HepG2 (cell line): Measurements from ENCODE around the gene C14orf93. TPM values are rescaled to one million over a fixed set of nuclear protein-coding genes. Genes with fewer than 3 reads are reported as not detected.

ENCODE experiments used
- ARNT2 ChIP-seq: sonication (generic); formaldehyde crosslinking; IDR thresholded peaks from 2 replicates; pipeline ENCODE4 v1.8.0; 2022; ENCODE audit warnings: mild to moderate bottlenecking, low read depth, missing genetic modification reagents, moderate library complexity
- CENPX ChIP-seq: sonication (generic); formaldehyde crosslinking; IDR thresholded peaks from 2 replicates; pipeline ENCODE4 v1.9.0; 2021; ENCODE audit warnings: mild to moderate bottlenecking, missing genetic modification reagents, moderate library complexity
- FOXA3 ChIP-seq: IDR thresholded peaks from 2 replicates; pipeline ENCODE4 v1.6.1; 2016; ENCODE audit warnings: missing genetic modification reagents, missing compliant biosample characterization
- HOXA3 ChIP-seq: sonication (generic); formaldehyde crosslinking; IDR thresholded peaks from 2 replicates; pipeline ENCODE4 v1.5.0; 2020; ENCODE audit warnings: missing genetic modification reagents
- JARID2 ChIP-seq: sonication (generic); formaldehyde crosslinking; IDR thresholded peaks from 2 replicates; pipeline ENCODE4 v1.8.1; 2023; ENCODE audit warnings: missing genetic modification reagents, inconsistent platforms; ENCODE audit not compliant: insufficient replicate concordance
- KDM2A ChIP-seq: sonication (generic); formaldehyde crosslinking; IDR thresholded peaks from 2 replicates; pipeline ENCODE4 v1.4.0; 2020; ENCODE audit warnings: low read depth, missing genetic modification reagents, borderline replicate concordance
- KDM5A ChIP-seq: fragments of 200-600 bp; sonication (generic); IDR thresholded peaks from 2 replicates; pipeline ENCODE4 v1.7.0; 2018; ENCODE audit warnings: antibody characterized with exemption, mild to moderate bottlenecking, low read length, borderline replicate concordance
- MEF2D ChIP-seq: sonication (generic); formaldehyde crosslinking; IDR thresholded peaks from 2 replicates; pipeline ENCODE4 v1.5.1; 2020; ENCODE audit warnings: mild to moderate bottlenecking, missing genetic modification reagents
- ONECUT2 ChIP-seq: sonication (generic); formaldehyde crosslinking; IDR thresholded peaks from 2 replicates; pipeline ENCODE4 v1.4.0; 2020; ENCODE audit warnings: missing genetic modification reagents
- SMAD3 ChIP-seq: sonication (generic); formaldehyde crosslinking; IDR thresholded peaks from 2 replicates; pipeline ENCODE4 v1.4.0; 2020; ENCODE audit warnings: missing genetic modification reagents
- ZNF12 ChIP-seq: sonication (generic); formaldehyde crosslinking; IDR thresholded peaks from 2 replicates; pipeline ENCODE4 v1.5.0; 2020; ENCODE audit warnings: missing genetic modification reagents
- ZNF234 ChIP-seq: sonication (generic); formaldehyde crosslinking; conservative IDR thresholded peaks from 2 replicates; pipeline ENCODE4 v1.5.1; 2020; ENCODE audit warnings: mild to moderate bottlenecking, missing genetic modification reagents
- polyA plus RNA-seq, 8 experiments: library from polyadenylated mRNA; depleted of rRNA in 3 of 8; stranded (reverse) in 7 of 8; unstranded in 1 of 8; fragments of >200 nt; fragmentation: Illumina TruSeq in 4 of 8; extraction: Trizol in 4 of 8; gene quantifications; 2 replicates each; pipeline versions ENCODE4 v1.2.1 to v1.2.3, GENCODE V29; 2011 to 2016; ENCODE audit warnings: low read depth in 4 of 8, missing spikeins in 1 of 8, mixed read lengths in 1 of 8; ENCODE audit not compliant: insufficient read depth in 1 of 8
- total RNA-seq, 5 experiments: library from RNA; depleted of rRNA; stranded (reverse); fragments of >200 nt; fragmentation: Illumina TruSeq; extraction: Trizol; gene quantifications; 2 replicates each; pipeline ENCODE4 v1.2.3, GENCODE V29; 2016; ENCODE audit warnings: low read depth in 1 of 5
- TF ChIP-seq, protein P1 (sequence below): sonication (generic); formaldehyde crosslinking; IDR thresholded peaks from 2 replicates; pipeline ENCODE4 v1.4.0; 2020; ENCODE audit warnings: missing genetic modification reagents
- TF ChIP-seq, protein P2 (sequence below): sonication (generic); formaldehyde crosslinking; IDR thresholded peaks from 2 replicates; pipeline ENCODE4 v1.5.0; 2020; ENCODE audit warnings: missing genetic modification reagents
- TF ChIP-seq, protein P3 (sequence below): sonication (generic); formaldehyde crosslinking; IDR thresholded peaks from 2 replicates; pipeline ENCODE4 v1.5.0; 2020; ENCODE audit warnings: mild to moderate bottlenecking, missing genetic modification reagents, borderline replicate concordance
- TF ChIP-seq, protein P4 (sequence below): sonication (generic); formaldehyde crosslinking; IDR thresholded peaks from 2 replicates; pipeline ENCODE4 v1.4.0; 2020; ENCODE audit warnings: missing genetic modification reagents

The C14orf93 gene
- total and polyA plus RNA-seq, 2 of the 13 experiments (the other 11 are each of a cell fraction or from before 2014, with no cell fraction given): 11.4 to 22.5 TPM

DNA sequence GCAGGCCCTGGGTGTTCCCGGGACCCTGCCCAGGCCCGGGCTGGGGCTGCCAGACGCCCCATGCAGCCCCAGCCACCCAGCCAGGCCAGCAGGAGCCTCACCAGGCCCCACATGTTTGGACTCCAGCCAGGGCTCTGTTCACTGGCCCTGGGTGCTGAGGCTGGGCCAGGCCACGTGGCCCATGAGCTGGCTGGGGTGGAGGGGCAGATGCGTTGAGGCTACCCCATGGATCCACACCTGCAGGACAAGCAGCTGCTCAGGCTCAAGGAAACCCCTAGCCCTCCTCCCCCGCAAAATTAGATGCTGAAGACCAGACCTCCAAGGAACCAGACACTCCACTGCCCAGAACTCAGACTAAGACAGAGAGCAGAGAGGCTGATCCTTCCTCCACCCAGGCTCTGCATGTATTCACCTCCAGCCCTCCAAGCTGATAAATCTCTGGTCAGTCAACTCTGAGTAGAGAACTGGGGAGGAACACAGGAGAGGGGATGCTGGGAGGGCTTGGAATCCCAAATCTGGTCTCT lies 45.7 kb upstream of the C14orf93 start (continued):
- TF ChIP-seq KDM5A (no peak), CENPX (CRISPR knock-in tag) (no peak), ZNF234 (CRISPR knock-in tag) (no peak), JARID2 (CRISPR knock-in tag) (no peak), KDM2A (no peak), HOXA3 (CRISPR knock-in tag) (no peak), ZNF12 (CRISPR knock-in tag) (no peak), ONECUT2 (CRISPR knock-in tag) (no peak), FOXA3 (no peak), MEF2D (no peak), SMAD3 (0 out of 2 replicates have a peak, but pooled peaks have one; percentile 0), ARNT2 (CRISPR knock-in tag) (no peak)
- TF ChIP-seq, protein P1, sequence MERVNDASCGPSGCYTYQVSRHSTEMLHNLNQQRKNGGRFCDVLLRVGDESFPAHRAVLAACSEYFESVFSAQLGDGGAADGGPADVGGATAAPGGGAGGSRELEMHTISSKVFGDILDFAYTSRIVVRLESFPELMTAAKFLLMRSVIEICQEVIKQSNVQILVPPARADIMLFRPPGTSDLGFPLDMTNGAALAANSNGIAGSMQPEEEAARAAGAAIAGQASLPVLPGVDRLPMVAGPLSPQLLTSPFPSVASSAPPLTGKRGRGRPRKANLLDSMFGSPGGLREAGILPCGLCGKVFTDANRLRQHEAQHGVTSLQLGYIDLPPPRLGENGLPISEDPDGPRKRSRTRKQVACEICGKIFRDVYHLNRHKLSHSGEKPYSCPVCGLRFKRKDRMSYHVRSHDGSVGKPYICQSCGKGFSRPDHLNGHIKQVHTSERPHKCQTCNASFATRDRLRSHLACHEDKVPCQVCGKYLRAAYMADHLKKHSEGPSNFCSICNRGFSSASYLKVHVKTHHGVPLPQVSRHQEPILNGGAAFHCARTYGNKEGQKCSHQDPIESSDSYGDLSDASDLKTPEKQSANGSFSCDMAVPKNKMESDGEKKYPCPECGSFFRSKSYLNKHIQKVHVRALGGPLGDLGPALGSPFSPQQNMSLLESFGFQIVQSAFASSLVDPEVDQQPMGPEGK (CRISPR knock-in tag): no peak
- TF ChIP-seq, protein P2, sequence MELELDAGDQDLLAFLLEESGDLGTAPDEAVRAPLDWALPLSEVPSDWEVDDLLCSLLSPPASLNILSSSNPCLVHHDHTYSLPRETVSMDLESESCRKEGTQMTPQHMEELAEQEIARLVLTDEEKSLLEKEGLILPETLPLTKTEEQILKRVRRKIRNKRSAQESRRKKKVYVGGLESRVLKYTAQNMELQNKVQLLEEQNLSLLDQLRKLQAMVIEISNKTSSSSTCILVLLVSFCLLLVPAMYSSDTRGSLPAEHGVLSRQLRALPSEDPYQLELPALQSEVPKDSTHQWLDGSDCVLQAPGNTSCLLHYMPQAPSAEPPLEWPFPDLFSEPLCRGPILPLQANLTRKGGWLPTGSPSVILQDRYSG: no peak
- TF ChIP-seq, protein P3, sequence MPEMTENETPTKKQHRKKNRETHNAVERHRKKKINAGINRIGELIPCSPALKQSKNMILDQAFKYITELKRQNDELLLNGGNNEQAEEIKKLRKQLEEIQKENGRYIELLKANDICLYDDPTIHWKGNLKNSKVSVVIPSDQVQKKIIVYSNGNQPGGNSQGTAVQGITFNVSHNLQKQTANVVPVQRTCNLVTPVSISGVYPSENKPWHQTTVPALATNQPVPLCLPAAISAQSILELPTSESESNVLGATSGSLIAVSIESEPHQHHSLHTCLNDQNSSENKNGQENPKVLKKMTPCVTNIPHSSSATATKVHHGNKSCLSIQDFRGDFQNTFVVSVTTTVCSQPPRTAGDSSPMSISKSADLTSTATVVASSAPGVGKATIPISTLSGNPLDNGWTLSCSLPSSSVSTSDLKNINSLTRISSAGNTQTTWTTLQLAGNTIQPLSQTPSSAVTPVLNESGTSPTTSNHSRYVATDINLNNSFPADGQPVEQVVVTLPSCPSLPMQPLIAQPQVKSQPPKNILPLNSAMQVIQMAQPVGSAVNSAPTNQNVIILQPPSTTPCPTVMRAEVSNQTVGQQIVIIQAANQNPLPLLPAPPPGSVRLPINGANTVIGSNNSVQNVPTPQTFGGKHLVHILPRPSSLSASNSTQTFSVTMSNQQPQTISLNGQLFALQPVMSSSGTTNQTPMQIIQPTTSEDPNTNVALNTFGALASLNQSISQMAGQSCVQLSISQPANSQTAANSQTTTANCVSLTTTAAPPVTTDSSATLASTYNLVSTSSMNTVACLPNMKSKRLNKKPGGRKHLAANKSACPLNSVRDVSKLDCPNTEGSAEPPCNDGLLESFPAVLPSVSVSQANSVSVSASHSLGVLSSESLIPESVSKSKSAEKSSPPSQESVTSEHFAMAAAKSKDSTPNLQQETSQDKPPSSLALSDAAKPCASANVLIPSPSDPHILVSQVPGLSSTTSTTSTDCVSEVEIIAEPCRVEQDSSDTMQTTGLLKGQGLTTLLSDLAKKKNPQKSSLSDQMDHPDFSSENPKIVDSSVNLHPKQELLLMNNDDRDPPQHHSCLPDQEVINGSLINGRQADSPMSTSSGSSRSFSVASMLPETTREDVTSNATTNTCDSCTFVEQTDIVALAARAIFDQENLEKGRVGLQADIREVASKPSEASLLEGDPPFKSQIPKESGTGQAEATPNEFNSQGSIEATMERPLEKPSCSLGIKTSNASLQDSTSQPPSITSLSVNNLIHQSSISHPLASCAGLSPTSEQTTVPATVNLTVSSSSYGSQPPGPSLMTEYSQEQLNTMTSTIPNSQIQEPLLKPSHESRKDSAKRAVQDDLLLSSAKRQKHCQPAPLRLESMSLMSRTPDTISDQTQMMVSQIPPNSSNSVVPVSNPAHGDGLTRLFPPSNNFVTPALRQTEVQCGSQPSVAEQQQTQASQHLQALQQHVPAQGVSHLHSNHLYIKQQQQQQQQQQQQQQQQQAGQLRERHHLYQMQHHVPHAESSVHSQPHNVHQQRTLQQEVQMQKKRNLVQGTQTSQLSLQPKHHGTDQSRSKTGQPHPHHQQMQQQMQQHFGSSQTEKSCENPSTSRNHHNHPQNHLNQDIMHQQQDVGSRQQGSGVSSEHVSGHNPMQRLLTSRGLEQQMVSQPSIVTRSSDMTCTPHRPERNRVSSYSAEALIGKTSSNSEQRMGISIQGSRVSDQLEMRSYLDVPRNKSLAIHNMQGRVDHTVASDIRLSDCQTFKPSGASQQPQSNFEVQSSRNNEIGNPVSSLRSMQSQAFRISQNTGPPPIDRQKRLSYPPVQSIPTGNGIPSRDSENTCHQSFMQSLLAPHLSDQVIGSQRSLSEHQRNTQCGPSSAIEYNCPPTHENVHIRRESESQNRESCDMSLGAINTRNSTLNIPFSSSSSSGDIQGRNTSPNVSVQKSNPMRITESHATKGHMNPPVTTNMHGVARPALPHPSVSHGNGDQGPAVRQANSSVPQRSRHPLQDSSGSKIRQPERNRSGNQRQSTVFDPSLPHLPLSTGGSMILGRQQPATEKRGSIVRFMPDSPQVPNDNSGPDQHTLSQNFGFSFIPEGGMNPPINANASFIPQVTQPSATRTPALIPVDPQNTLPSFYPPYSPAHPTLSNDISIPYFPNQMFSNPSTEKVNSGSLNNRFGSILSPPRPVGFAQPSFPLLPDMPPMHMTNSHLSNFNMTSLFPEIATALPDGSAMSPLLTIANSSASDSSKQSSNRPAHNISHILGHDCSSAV (CRISPR knock-in tag): no peak
- TF ChIP-seq, protein P4, sequence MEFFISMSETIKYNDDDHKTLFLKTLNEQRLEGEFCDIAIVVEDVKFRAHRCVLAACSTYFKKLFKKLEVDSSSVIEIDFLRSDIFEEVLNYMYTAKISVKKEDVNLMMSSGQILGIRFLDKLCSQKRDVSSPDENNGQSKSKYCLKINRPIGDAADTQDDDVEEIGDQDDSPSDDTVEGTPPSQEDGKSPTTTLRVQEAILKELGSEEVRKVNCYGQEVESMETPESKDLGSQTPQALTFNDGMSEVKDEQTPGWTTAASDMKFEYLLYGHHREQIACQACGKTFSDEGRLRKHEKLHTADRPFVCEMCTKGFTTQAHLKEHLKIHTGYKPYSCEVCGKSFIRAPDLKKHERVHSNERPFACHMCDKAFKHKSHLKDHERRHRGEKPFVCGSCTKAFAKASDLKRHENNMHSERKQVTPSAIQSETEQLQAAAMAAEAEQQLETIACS (CRISPR knock-in tag): no peak
